CD4-positive, CD25-positive, alpha-beta regulatory T cell (primary cell): ENCODE data around the gene WDR93. TPM values are rescaled to one million over a fixed set of nuclear protein-coding genes. Genes with fewer than 3 reads are reported as not detected.

Experiments
- ATAC-seq, 2 donors: fragments of 150-1000 bp; cut with Tn5 transposase; one replicate each; pipeline ENCODE4 v1.10.0; 2021; ENCODE audit warnings: low read depth in 2 of 2, moderate number of reproducible peaks in 2 of 2, moderate library complexity in 1 of 2
- DNase-seq, 3 donors: peaks; one replicate each; pipeline versions ENCODE4 v3.0.0 to v3.0.0-alpha.2; 2012 to 2022; ENCODE audit warnings: mixed read lengths in 1 of 3
- H3K27ac ChIP-seq: one replicate; pipeline ENCODE4 v1.7.0; 2013; ENCODE audit warnings: mild to moderate bottlenecking, low read length; ENCODE audit not compliant: insufficient read depth, poor library complexity, severe bottlenecking
- H3K27me3 ChIP-seq: one replicate; pipeline ENCODE4 v1.7.0; 2013; ENCODE audit warnings: low read length; ENCODE audit not compliant: control insufficient read depth, insufficient read depth
- H3K36me3 ChIP-seq: one replicate; pipeline ENCODE4 v1.7.0; 2013; ENCODE audit warnings: mild to moderate bottlenecking, low read length, moderate library complexity; ENCODE audit not compliant: control insufficient read depth, insufficient read depth
- H3K4me1 ChIP-seq: 2 replicates; pipeline ENCODE4 v1.7.0; 2013; ENCODE audit warnings: mild to moderate bottlenecking, low read length; ENCODE audit not compliant: insufficient read depth, control insufficient read depth, poor library complexity, severe bottlenecking
- H3K4me3 ChIP-seq: one replicate; pipeline ENCODE4 v1.7.0; 2013; ENCODE audit warnings: low read depth, mild to moderate bottlenecking, low read length, moderate library complexity
- H3K9me3 ChIP-seq, 2 experiments: 1 replicate in 1 of 2; 2 replicates in 1 of 2; pipeline ENCODE4 v1.7.0; 2013; ENCODE audit warnings: low read length in 2 of 2, mild to moderate bottlenecking in 1 of 2, moderate library complexity in 1 of 2; ENCODE audit not compliant: control insufficient read depth in 2 of 2
- H3K27ac Mint-ChIP-seq, 3 donors: one replicate each; pipeline ENCODE4 v1.8.0; 2020 to 2022; ENCODE audit warnings: mild to moderate bottlenecking in 3 of 3, mixed read lengths in 3 of 3, moderate library complexity in 2 of 3
- H3K27me3 Mint-ChIP-seq: one replicate; pipeline ENCODE4 v1.8.0; 2022; ENCODE audit warnings: mild to moderate bottlenecking, mixed read lengths
- H3K36me3 Mint-ChIP-seq: one replicate; pipeline ENCODE4 v1.8.0; 2020; ENCODE audit warnings: mixed read lengths
- H3K4me1 Mint-ChIP-seq, 4 donors: one replicate each; pipeline ENCODE4 v1.8.0; 2020 to 2022; ENCODE audit warnings: mixed read lengths in 4 of 4, mild to moderate bottlenecking in 1 of 4
- H3K4me3 Mint-ChIP-seq, 4 donors: one replicate each; pipeline ENCODE4 v1.8.0; 2020 to 2022; ENCODE audit warnings: mild to moderate bottlenecking in 4 of 4, mixed read lengths in 4 of 4, moderate library complexity in 3 of 4
- H3K9me3 Mint-ChIP-seq, 7 donors: one replicate each; pipeline ENCODE4 v1.8.0; 2020 to 2022; ENCODE audit warnings: mixed read lengths in 7 of 7, mild to moderate bottlenecking in 3 of 7, moderate library complexity in 2 of 7
- polyA plus RNA-seq, 4 donors: library from polyadenylated mRNA; unstranded; fragments of 300-500 nt; fragmentation: Illumina TruSeq; gene quantifications; one replicate each; pipeline ENCODE4 v1.2.3, GENCODE V29; 2021
- total RNA-seq: library from RNA; stranded (reverse); gene quantifications from one replicate; pipeline ENCODE4 v1.2.3, GENCODE V29; 2022

The WDR93 gene
- total and polyA plus RNA-seq, 5 donors from 2014 or later = not detected

- Mint-ChIP-seq H3K36me3 (peaks cover 3% of the 10 kb centered on the region), H3K27ac (no peak overlapping the region), H3K27me3 (peaks cover 21% of the 10 kb centered on the region), H3K9me3 (peaks cover 0 to 2% (median 0%) of the 10 kb centered on the region in 7 donors), H3K4me1 (peaks cover 0 to 5% (median 0%) of the 10 kb centered on the region in 4 donors), H3K4me3 (no peak overlapping the region)
- ATAC-seq (no peak), DNase-seq (no peak)
- no peak overlapping the region for H3K27ac ChIP-seq
- no peaks in the 10 kb centered on the region for H3K4me1 ChIP-seq
- no peaks in the 10 kb centered on the region for H3K9me3 ChIP-seq
- no peak overlapping the region for H3K4me3 ChIP-seq
- H3K27me3 ChIP-seq = no peaks in the 10 kb centered on the region
- H3K36me3 ChIP-seq = no peaks in the 10 kb centered on the region
These were observed 18.9 kb upstream of the WDR93 start for GRCh38 chr15:89671687-89672086.

GRCh38 chr15:89672221-89673164, 18.1 kb upstream of the WDR93 start:
- H3K4me3 Mint-ChIP-seq = no peak overlapping the region
- DNase-seq (no peak), ATAC-seq (no peak)
- H3K36me3 Mint-ChIP-seq = peaks cover 9% of the 10 kb centered on the region
- Histone ChIP-seq H3K9me3 (no peaks in the 10 kb centered on the region), H3K27me3 (no peaks in the 10 kb centered on the region), H3K27ac (no peak overlapping the region), H3K36me3 (no peaks in the 10 kb centered on the region), H3K4me3 (no peak overlapping the region), H3K4me1 (no peaks in the 10 kb centered on the region)
- H3K4me1 Mint-ChIP-seq = peaks cover 0 to 5% (median 0%) of the 10 kb centered on the region in 4 donors
- peaks cover 0 to 2% (median 0%) of the 10 kb centered on the region in 7 donors for H3K9me3 Mint-ChIP-seq
- H3K27me3 Mint-ChIP-seq = peaks cover 20% of the 10 kb centered on the region
- H3K27ac Mint-ChIP-seq = no peak overlapping the region

GRCh38 chr15:89673165-89673512, 17.5 kb upstream of the WDR93 start:
- Histone ChIP-seq H3K36me3 (no peaks in the 10 kb centered on the region), H3K4me3 (no peak overlapping the region), H3K9me3 (no peaks in the 10 kb centered on the region), H3K27me3 (no peaks in the 10 kb centered on the region), H3K4me1 (no peaks in the 10 kb centered on the region), H3K27ac (no peak overlapping the region)
- H3K27me3 Mint-ChIP-seq = peaks cover 13% of the 10 kb centered on the region
- H3K9me3 Mint-ChIP-seq = peaks cover 0 to 2% (median 0%) of the 10 kb centered on the region in 7 donors
- ATAC-seq (no peak), DNase-seq (peak in 1 of 3 donors; percentile 41)
- H3K36me3 Mint-ChIP-seq = peaks cover 9% of the 10 kb centered on the region
- H3K4me3 Mint-ChIP-seq = no peak overlapping the region
- peaks cover 0 to 5% (median 0%) of the 10 kb centered on the region in 4 donors for H3K4me1 Mint-ChIP-seq
- H3K27ac Mint-ChIP-seq = no peak overlapping the region

- Histone ChIP-seq H3K27me3 (no peaks in the 10 kb centered on the region), H3K36me3 (no peaks in the 10 kb centered on the region), H3K4me1 (no peaks in the 10 kb centered on the region), H3K4me3 (no peak overlapping the region), H3K27ac (no peak overlapping the region), H3K9me3 (no peaks in the 10 kb centered on the region)
- H3K4me1 Mint-ChIP-seq = peaks cover 0 to 5% (median 0%) of the 10 kb centered on the region in 4 donors
- ATAC-seq (no peak), DNase-seq (no peak)
- peaks cover 0 to 2% (median 0%) of the 10 kb centered on the region in 7 donors for H3K9me3 Mint-ChIP-seq
- peaks cover 9% of the 10 kb centered on the region for H3K36me3 Mint-ChIP-seq
- peaks cover 9% of the 10 kb centered on the region for H3K27me3 Mint-ChIP-seq
- H3K4me3 Mint-ChIP-seq = no peak overlapping the region
- no peak overlapping the region for H3K27ac Mint-ChIP-seq
These were observed 16.1 kb upstream of the WDR93 start for GRCh38 chr15:89674526-89674925.

GRCh38 chr15:89675606-89676005, 15.0 kb upstream of the WDR93 start:
- no peak overlapping the region for H3K27ac Mint-ChIP-seq
- DNase-seq = no peak
- no peaks in the 10 kb centered on the region for H3K36me3 ChIP-seq
- H3K4me3 Mint-ChIP-seq = no peak overlapping the region
- no peaks in the 10 kb centered on the region for H3K9me3 ChIP-seq
- no peak overlapping the region for H3K27ac ChIP-seq
- H3K4me3 ChIP-seq = no peak overlapping the region
- no peaks in the 10 kb centered on the region for H3K4me1 ChIP-seq
- no peak for ATAC-seq
- H3K9me3 Mint-ChIP-seq = no peaks in the 10 kb centered on the region
- H3K36me3 Mint-ChIP-seq = peaks cover 9% of the 10 kb centered on the region
- peaks cover 5% of the 10 kb centered on the region for H3K27me3 Mint-ChIP-seq
- H3K27me3 ChIP-seq = no peaks in the 10 kb centered on the region
- H3K4me1 Mint-ChIP-seq = peaks cover 0 to 3% (median 0%) of the 10 kb centered on the region in 4 donors

GRCh38 chr15:89677381-89677780, 13.2 kb upstream of the WDR93 start:
- no peaks in the 10 kb centered on the region for H3K4me1 ChIP-seq
- Mint-ChIP-seq H3K9me3 (no peaks in the 10 kb centered on the region), H3K4me3 (no peak overlapping the region), H3K36me3 (peaks cover 16% of the 10 kb centered on the region), H3K27me3 (no peaks in the 10 kb centered on the region), H3K27ac (no peak overlapping the region), H3K4me1 (no peaks in the 10 kb centered on the region)
- H3K27me3 ChIP-seq = no peaks in the 10 kb centered on the region
- DNase-seq (no peak), ATAC-seq (no peak)
- no peaks in the 10 kb centered on the region for H3K36me3 ChIP-seq
- no peak overlapping the region for H3K27ac ChIP-seq
- no peak overlapping the region for H3K4me3 ChIP-seq
- no peaks in the 10 kb centered on the region for H3K9me3 ChIP-seq

- H3K4me3 ChIP-seq = no peak within 1 kb of the TSS
- Mint-ChIP-seq H3K4me1 (no peaks in the 10 kb centered on the region), H3K27ac (peak within 1 kb of the TSS in 1 of 3 donors; percentile 59), H3K4me3 (no peak within 1 kb of the TSS), H3K9me3 (no peaks in the 10 kb centered on the region), H3K36me3 (peaks cover 18% of the 10 kb centered on the region), H3K27me3 (peaks cover 5% of the 10 kb centered on the region)
- no peaks in the 10 kb centered on the region for H3K27me3 ChIP-seq
- H3K4me1 ChIP-seq = no peaks in the 10 kb centered on the region
- H3K27ac ChIP-seq = no peak within 1 kb of the TSS
- no peaks in the 10 kb centered on the region for H3K9me3 ChIP-seq
- no peaks in the 10 kb centered on the region for H3K36me3 ChIP-seq
- ATAC-seq = no peak
- DNase-seq = no peak
These were observed 11.4 kb upstream of the WDR93 start, which contains the start of gene PLIN1 for GRCh38 chr15:89679212-89679611. Gene PLIN1 (minus strand): TSS chr15:89679367. CDS start chr15:89677489, 1,878 bp downstream.
